Fibroblast of lung (primary cell): ENCODE results near the gene PGLYRP4.

Experiments
- EZH2 ChIP-seq: IDR thresholded peaks from 2 replicates; pipeline ENCODE4 v1.5.1; 2012; ENCODE audit warnings: low read length, control low read depth, mild to moderate bottlenecking; ENCODE audit errors: missing control alignments
- TF ChIP-seq, protein P1 (sequence below), 2 donors: IDR thresholded peaks in 1 of 2; conservative IDR thresholded peaks in 1 of 2; 1 replicate in 1 of 2; 2 replicates in 1 of 2; pipeline ENCODE4 v1.5.1; 2011 to 2012; ENCODE audit warnings: low read length in 2 of 2, control low read depth in 1 of 2, inconsistent platforms in 1 of 2, low read depth in 1 of 2, mild to moderate bottlenecking in 1 of 2

GRCh38 chr1:153349363-153350320 lies 1.0 kb upstream of the PGLYRP4 start:
- TF ChIP-seq, protein P1, sequence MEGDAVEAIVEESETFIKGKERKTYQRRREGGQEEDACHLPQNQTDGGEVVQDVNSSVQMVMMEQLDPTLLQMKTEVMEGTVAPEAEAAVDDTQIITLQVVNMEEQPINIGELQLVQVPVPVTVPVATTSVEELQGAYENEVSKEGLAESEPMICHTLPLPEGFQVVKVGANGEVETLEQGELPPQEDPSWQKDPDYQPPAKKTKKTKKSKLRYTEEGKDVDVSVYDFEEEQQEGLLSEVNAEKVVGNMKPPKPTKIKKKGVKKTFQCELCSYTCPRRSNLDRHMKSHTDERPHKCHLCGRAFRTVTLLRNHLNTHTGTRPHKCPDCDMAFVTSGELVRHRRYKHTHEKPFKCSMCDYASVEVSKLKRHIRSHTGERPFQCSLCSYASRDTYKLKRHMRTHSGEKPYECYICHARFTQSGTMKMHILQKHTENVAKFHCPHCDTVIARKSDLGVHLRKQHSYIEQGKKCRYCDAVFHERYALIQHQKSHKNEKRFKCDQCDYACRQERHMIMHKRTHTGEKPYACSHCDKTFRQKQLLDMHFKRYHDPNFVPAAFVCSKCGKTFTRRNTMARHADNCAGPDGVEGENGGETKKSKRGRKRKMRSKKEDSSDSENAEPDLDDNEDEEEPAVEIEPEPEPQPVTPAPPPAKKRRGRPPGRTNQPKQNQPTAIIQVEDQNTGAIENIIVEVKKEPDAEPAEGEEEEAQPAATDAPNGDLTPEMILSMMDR (conservative IDR thresholded peaks at IDR 0.05 in 1 of 2, IDR thresholded peaks at IDR 0.05 in 1 of 2; ENCODE audit: low read depth in 1 of 2, low read length in 2 of 2): no peak
- TF ChIP-seq EZH2: no peak
